GM19324 (cell line): ENCODE measurements around the gene NTRK2.

ENCODE experiments used
- ATAC-seq: cut with Tn5 transposase; IDR thresholded peaks from one replicate; pipeline ENCODE4 v1.9.1; 2021; ENCODE audit warnings: mild to moderate bottlenecking, moderate library complexity; ENCODE audit not compliant: unreplicated experiment, low FRiP score

NTRK2 gene

DNA sequence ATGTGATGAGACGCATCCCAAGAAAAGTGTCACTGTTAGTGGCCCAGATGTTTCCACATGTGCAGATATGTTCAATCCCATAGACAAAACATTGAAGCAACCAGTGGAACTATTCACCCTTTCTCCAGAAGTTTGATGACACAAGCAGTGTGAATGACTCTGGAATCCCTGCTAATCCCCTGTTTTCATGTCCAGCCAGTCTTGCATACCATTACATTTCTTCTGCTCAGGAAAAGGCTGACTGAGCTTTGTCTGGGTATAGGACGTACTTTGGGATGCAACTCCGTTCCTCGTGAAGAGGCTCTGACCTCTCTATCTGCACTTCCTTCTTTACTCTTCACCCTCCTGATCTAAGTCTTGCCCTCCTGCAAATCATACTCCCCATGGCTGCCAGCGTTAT, 172.4 kb downstream of the NTRK2 start:
- ATAC-seq = no peak

DNA sequence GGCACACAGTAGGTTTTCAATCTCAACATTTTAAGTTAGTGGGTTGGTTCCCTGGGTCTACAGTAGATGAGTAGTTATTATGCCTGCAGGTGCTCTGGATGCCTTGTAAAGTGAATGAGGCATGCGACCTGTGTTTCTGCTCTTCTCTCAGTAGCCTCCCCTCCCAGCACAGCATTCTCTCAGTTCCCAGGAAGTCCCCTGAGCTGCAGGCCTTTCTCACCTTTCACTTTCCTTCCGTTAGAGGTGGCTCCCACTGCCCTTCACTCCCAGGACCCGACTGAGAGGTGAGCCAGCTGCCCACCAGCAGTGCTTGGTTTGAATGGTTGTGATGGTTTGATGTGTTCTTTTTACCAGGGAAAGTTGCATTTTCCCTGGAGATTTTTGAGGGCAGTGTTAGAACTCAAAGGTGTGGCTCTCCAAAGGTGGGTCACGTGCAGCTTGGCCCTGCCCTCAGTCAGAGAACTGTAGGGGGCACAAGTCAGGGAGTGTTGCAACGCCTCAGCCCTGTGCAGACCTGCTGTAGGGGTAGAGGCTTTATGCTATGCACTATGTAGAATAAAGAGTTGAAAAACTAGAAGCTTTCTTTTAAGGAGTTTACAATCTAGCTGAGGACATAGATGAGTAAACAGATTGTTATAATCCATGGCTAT, 173.8 kb downstream of the NTRK2 start:
- no peak for ATAC-seq

DNA sequence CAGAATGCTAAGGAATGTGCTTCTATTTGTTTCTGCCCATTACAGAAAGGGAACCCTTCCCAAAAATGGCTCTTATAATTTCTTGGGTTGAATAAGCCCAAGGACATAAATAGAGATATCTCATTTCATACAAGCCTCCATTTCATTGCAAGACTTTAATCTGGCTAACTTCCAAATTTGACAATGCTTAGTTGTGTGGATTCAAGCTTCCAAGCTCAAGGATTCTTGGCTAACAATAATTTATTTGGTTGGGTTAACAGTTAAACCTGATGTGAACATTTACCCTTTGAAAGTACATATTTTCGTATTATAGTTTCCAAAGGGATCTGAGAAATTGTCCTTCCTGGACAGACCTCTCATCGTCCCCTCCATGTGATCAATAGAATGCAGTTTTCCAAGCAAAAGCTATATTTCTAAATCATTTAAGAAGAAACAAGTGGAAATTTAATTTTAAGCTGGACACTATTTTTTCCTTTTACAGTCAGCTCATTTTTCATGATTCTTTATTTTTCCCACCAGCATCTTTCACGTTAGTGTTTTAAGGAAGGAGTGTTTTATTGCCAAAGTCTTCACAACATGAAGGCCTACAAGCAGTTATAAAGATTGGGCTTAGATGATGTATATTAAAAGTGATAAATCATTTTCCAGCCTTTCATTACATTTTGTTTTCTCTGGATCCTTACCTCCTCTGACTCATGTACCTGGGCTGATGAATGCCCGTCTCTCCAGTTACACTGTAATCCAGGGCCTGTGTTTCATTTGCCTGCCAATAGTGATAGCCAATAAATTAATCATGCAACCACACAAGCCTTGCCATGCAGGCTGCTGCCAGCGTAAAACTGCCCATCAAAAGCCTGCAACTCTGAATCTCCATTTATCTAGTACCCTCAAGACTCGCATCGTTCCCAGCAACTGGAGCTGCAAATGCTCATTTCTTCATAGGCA, 176.7 kb downstream of the NTRK2 start:
- ATAC-seq = no peak

DNA sequence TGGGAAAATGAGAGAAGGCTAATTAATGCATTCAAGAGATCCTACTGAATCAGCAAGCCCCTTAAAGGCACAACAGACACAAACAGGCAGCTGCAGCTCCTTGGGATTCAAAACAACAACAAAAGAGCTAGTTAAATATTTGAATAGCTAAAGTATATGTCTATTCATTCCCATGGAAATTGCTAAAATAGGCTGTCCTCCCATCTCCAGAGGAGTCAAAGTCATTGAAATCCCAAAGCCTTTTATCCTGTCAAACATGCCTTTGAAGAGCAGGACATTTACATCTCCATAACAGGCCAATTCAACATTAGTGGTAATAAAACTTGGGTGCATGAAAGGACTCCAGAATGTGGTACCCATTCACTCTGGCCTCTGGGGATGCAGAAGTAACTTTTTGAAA, 177.4 kb downstream of the NTRK2 start:
- ATAC-seq = no peak

DNA sequence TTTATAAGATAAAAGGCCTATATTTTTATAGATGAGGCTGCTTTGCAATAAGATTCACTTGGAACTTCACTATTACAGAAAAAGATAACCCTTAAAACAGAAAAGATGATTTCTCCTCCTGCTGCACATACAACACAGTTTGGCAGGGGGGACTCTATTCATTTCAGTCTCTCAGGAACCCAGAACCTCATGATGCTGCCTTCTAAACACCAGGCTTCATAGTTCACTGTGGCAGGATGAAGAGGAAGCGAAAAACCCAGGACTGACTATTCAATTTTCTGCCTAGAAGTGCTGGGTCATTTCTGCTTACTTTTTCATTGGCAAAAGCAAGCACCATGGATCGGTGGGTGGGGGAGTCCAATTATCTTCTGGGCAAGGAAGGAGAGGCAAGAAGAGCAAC, 179.5 kb downstream of the NTRK2 start:
- ATAC-seq = no peak

GRCh38 chr9:84850830-84851392, 181.4 kb downstream of the NTRK2 start:
- no peak for ATAC-seq

- ATAC-seq = no peak
Measured at GRCh38 chr9:84851935-84852585, 182.5 kb downstream of the NTRK2 start.

DNA sequence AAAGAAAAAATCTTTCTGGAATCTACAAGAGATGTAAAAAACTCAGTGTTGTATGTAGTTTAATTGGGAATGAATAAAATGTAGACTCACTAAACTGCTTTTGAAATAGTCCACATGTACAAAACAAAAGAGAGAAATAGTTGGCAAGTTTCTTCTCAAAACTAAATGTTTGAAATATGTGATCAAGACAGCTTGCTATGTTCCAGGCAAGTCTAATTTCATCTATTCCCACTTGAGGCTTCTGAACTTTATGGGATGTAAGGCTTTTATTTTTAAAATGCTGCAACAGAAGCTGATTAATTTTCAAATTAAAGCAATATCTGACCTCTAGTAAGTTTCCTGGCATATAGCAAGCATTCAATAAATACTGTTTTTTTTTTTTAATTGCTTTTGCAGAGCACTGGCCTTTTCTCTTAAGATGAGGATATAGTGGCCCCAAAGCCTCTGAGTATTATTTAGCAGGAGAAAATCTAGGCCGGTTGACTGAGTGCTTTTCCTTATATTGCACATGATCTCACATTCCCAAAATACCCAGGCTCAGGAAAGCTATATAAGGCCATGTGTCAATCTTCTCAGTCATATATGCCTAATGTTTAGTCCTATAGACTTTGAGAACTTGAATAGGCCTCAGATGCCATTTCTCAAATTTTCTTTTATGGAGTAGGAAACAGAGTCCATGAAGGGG, 183.2 kb downstream of the NTRK2 start:
- no peak for ATAC-seq

DNA sequence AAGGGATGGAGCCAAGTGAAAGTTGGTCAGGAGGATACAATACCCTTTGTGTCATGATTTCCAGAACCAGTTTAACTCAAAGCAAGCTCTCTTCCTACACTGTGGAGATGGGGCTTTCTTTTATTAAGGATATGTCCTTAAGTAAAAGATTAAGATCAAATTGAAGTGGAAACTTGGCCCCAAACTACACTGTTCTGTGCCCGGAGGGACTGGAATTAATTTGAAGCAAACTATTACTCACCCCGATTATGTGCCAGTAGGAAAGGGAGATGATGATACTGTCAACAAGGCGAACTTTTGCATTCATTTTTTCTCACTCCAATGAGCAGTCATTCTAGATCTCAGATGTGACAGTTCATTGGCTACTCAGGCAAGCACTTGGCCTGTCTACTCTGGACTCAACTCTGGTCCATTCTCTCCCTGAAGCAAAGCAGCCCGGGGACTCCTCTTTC, 186.7 kb downstream of the NTRK2 start:
- no peak for ATAC-seq

DNA sequence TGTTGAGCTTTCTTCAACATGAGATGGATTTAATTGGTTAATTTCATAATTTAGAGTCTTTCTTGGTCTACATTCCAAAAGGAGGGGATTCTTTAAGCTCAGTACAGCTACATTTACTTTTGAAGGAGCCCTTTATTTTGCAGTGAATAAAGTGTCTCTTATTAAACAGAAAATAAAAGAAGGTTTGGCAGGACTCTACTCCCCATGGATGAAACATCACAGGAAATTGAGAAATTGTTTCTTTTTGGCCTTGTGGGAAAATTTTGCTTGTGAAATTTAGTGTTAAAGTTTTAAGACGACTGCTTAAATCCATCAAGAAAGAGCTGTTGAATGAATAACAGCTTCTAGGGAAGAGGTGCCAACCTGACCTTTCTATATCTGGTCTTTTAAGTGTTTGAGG, 187.7 kb downstream of the NTRK2 start:
- no peak for ATAC-seq

DNA sequence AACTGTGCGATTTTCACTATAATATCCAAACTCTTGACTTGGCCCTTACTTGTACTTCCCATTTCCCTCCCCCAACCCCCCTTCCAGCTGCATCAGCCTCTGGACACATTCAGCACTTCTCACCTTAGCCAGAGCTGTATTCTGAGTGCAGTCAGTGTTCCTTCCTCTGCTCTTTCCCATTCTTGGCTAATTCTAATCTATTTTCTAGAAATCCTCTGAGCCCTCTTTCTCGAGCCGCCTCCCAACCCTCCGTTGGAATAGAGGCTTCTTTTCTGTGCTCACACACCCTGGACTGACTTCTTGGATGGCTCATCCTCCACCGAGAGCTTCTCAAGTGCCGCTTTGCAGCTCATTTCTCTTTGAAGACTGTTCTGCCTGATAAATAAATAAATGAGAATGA, 188.8 kb downstream of the NTRK2 start:
- ATAC-seq = no peak

DNA sequence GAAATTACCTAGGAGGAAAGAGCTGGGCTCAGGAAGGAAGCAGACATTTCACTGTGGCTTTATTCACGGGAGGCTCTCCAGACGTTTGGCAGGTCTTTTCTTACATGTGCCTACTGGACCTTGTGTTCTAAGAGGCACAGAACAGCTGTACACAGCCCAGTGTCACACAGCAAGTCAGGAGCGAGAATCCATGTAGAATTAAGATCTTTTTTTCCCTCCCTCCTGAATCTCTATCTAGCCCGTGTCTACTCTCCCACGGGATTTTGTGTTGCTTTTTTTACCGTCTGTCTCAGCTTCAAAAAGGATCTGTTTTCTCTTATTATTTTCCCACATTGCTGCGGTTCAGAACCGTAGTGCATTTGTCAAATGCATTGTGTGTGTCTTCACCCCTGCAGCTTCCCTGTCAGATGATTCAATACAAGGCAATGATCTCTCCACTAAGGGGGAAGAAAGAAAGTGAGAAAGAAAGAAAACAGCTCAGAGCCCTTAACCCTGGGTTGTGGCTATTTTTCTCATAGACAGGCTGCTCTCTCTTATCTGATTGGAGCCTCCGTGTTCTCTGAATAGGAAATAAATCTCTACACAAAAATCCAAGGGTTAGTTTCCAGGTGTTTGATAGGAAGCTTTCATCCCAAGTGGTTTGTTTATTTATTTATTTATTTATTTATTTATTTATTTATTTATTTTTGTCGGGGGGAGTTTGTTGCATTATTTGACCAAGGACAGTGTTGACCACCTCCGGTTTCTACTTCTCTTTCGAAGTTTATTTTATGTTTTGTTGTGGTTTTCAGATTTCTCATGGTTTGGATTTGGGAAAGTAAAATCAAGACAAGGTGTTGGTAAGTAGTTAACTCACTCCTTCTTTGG, 191.0 kb downstream of the NTRK2 start:
- no peak for ATAC-seq

- no peak for ATAC-seq
Measured at GRCh38 chr9:84861455-84861854, 191.9 kb downstream of the NTRK2 start.

DNA sequence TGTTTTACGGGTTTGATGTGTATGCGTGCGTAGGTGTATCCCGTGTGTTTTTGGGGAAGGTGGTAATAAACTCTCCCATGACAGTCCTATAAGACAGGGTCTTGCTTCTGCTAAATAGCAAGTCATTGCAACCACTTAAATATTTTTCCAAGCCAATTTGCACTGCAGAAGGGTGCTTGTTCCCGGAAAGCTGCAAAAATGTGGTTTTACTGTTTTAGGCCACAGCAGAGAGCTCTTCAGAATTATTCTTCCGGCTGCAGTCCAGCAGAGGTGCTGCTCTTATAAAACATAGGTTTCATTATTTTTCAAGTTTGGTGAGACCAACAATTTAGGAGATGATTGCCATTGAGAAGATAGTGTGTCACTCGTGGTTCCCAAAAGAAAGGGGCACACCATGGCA, 192.8 kb downstream of the NTRK2 start:
- ATAC-seq = no peak

- ATAC-seq = no peak
Measured at GRCh38 chr9:84862810-84863287, 193.3 kb downstream of the NTRK2 start.

DNA sequence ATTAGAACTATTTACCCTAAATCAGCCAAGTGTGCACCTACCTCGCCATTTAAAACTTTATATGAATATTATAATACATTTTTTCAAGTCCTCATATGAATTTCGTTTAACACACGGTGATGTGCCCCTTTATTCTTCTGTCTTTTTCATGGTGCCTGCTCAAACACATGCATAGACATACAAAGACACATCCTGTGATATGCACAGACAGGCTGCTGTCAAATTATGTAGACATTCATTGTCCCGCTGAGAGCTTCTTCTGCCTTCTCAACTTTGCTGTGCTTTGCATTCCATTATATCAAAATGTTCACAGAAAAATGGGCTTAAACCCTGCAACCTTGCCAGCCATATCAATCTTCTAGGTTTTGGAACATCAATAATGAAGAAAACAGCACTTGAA, 193.8 kb downstream of the NTRK2 start:
- ATAC-seq = no peak

- no peak for ATAC-seq
Measured at GRCh38 chr9:84866396-84867175, 197.1 kb downstream of the NTRK2 start.

DNA sequence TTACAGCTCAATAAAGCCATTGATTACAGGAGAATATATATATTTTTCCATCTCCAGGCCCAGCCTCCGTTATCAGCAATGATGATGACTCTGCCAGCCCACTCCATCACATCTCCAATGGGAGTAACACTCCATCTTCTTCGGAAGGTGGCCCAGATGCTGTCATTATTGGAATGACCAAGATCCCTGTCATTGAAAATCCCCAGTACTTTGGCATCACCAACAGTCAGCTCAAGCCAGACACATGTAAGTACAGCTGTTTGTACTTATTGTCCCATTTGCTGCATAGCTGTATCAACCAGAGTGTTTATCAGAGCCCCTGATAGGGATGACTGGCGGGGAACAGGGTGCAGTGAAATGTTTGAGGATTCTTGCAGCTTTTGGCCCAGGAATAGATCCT, 197.7 kb downstream of the NTRK2 start:
- ATAC-seq = no peak

GRCh38 chr9:84869091-84869490, 199.6 kb downstream of the NTRK2 start:
- no peak for ATAC-seq
